Measurements from ENCODE around the gene LRIF1. TPM values are rescaled to one million over a fixed set of nuclear protein-coding genes. Genes with fewer than 3 reads are reported as not detected.

LRIF1 gene
- total RNA-seq, 1 experiment from 2014 or later = 8.5 TPM

DNA sequence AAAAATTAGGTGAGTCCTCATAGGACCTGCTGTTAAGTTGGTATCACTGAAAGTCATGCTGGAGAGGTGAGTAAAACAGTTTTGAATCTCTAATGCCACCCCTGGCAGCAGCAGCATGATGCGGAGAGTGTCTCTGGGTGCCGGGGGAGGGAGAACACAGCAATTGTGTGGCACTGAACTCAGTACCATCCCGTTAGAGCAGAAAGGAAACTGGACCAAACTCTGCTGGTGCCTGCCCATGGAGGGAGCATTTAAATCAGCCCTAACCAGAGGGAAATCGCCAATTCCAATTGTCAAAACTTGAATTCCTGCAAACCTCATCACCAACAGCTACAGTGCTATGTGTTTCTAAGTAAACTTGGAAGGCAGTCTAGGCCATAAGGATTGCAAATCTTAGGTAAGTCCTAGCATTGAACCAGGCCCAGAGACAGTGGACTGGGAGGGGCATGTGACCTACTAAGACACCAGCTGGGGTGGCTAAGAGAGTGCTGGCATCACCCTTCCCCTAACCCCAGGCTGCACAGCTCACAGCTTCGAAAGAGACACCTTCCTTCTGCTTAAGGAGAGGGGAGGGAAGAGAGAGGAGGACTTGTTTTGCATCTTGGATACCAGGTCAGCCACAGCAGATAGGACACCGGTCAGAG is 60.8 kb downstream of the LRIF1 start:
- no peaks in the 10 kb centered on the region for H3K9me3 Mint-ChIP-seq (ENCODE audit: unreplicated experiment)
- no peaks in the 10 kb centered on the region for H3K36me3 Mint-ChIP-seq (ENCODE audit: insufficient read depth, unreplicated experiment)
- no peak overlapping the region for H3K4me3 Mint-ChIP-seq (ENCODE audit: unreplicated experiment)
- peaks cover 10% of the 10 kb centered on the region for H3K4me1 Mint-ChIP-seq (ENCODE audit: insufficient read depth, unreplicated experiment)
- POLR2A ChIA-PET = interaction anchor here (0.6 kb wide), 1 partner anchor 966 kb away, joined by 3 read pairs; no protein-coding TSS in a partner anchor
- intact Hi-C loops (cut with micrococcal nuclease) = no loop called here
- H3K27me3 Mint-ChIP-seq (ENCODE audit: insufficient read depth, unreplicated experiment) = no peaks in the 10 kb centered on the region
- DNase-seq (ENCODE audit: unreplicated experiment) = no peak
- BruUV-seq (replicated peaks) = no TSS peak
- no peak overlapping the region for H3K27ac Mint-ChIP-seq (ENCODE audit: low read depth, unreplicated experiment)
- TF ChIP-seq CTCF (IDR thresholded peaks at IDR 0.05; ENCODE audit: unreplicated experiment) = no peak
- CTCF ChIA-PET = no interaction called here

GRCh38 chr1:110899458-110899843 is 64.3 kb downstream of the LRIF1 start:
- H3K9me3 Mint-ChIP-seq (ENCODE audit: unreplicated experiment) = no peaks in the 10 kb centered on the region
- H3K27ac Mint-ChIP-seq (ENCODE audit: low read depth, unreplicated experiment) = no peak overlapping the region
- intact Hi-C loops (cut with micrococcal nuclease) = no loop called here
- no peak overlapping the region for H3K4me3 Mint-ChIP-seq (ENCODE audit: unreplicated experiment)
- DNase-seq (ENCODE audit: unreplicated experiment) = no peak
- TF ChIP-seq CTCF (IDR thresholded peaks at IDR 0.05; ENCODE audit: unreplicated experiment) = no peak
- CTCF ChIA-PET = no interaction called here
- peaks cover 7% of the 10 kb centered on the region for H3K4me1 Mint-ChIP-seq (ENCODE audit: insufficient read depth, unreplicated experiment)
- no peaks in the 10 kb centered on the region for H3K27me3 Mint-ChIP-seq (ENCODE audit: insufficient read depth, unreplicated experiment)
- POLR2A ChIA-PET = no interaction called here
- BruUV-seq (replicated peaks) = no TSS peak
- H3K36me3 Mint-ChIP-seq (ENCODE audit: insufficient read depth, unreplicated experiment) = no peaks in the 10 kb centered on the region

DNA sequence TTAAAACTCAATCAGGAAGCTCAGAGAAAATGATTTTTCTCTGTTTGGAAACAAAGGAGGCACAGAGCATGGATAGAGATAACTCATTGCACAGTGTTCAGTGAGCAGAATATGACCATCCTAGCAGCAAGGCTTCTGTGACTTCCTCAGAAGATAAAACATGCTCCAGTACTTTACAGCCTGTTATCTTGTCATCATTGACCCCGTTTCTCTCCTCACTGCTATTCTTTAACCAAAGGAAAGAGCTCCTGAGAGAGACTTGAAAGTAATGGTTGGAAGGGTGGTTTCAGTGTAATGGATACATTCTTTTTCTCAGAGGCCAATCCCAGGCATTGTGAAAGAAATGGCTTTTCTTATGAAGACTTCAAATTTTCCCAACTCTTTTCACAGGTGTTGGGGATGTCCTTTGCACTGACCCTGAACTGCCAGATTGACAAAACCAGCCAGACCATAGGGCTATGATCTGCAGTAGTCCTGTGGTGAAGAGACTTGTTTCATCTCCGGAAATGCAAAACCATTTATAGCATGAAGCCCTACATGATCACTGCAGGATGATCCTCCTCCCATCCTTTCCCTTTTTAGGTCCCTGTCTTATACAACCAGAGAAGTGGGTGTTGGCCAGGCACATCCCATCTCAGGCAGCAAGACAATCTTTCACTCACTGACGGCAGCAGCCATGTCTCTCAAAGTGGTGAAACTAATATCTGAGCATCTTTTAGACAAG is 64.8 kb downstream of the LRIF1 start:
- Mint-ChIP-seq H3K36me3 (ENCODE audit: insufficient read depth, unreplicated experiment) (no peaks in the 10 kb centered on the region), H3K9me3 (ENCODE audit: unreplicated experiment) (no peaks in the 10 kb centered on the region), H3K4me1 (ENCODE audit: insufficient read depth, unreplicated experiment) (peaks cover 2% of the 10 kb centered on the region), H3K27me3 (ENCODE audit: insufficient read depth, unreplicated experiment) (no peaks in the 10 kb centered on the region), H3K4me3 (ENCODE audit: unreplicated experiment) (no peak overlapping the region), H3K27ac (ENCODE audit: low read depth, unreplicated experiment) (no peak overlapping the region)
- CTCF ChIA-PET = no interaction called here
- no TSS peak for BruUV-seq (replicated peaks)
- no peak for DNase-seq (ENCODE audit: unreplicated experiment)
- intact Hi-C loops (cut with micrococcal nuclease) = no loop called here
- TF ChIP-seq CTCF (IDR thresholded peaks at IDR 0.05; ENCODE audit: unreplicated experiment) = no peak
- POLR2A ChIA-PET = interaction anchor here (0.7 kb wide), 1 partner anchor 64 kb away, joined by 3 read pairs; no protein-coding TSS in a partner anchor

DNA sequence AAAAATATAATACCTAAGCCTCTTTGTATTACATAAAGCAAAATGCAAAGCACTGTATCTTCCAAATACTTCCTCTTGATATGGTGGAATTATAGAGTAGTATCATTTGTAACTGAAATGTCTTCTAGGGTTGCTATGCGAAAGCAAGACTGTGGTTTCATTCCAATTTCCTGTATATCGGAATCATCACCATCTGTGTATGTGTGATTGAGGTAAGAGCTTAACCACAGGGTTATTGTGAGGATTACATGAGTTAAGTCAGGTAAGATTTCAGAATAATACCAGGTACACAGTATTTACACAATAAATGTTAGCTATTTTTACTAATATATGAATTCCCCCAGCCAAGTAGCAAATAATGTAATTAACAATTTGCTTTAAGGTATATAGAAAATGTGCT is 66.0 kb downstream of the LRIF1 start:
- BruUV-seq (replicated peaks) = no TSS peak
- Mint-ChIP-seq H3K27me3 (ENCODE audit: insufficient read depth, unreplicated experiment) (peaks cover 10% of the 10 kb centered on the region), H3K36me3 (ENCODE audit: insufficient read depth, unreplicated experiment) (no peaks in the 10 kb centered on the region), H3K4me3 (ENCODE audit: unreplicated experiment) (no peak overlapping the region), H3K9me3 (ENCODE audit: unreplicated experiment) (no peaks in the 10 kb centered on the region), H3K4me1 (ENCODE audit: insufficient read depth, unreplicated experiment) (no peaks in the 10 kb centered on the region), H3K27ac (ENCODE audit: low read depth, unreplicated experiment) (no peak overlapping the region)
- no peak for DNase-seq (ENCODE audit: unreplicated experiment)
- intact Hi-C loops (cut with micrococcal nuclease) = no loop called here
- TF ChIP-seq CTCF (IDR thresholded peaks at IDR 0.05; ENCODE audit: unreplicated experiment) = no peak
- CTCF ChIA-PET = interaction anchor here (0.6 kb wide), 1 partner anchor 451 kb away, joined by 3 read pairs; no protein-coding TSS in a partner anchor
- POLR2A ChIA-PET = interaction anchor here (0.6 kb wide), 1 partner anchor 220 kb away, joined by 3 read pairs; no protein-coding TSS in a partner anchor

Other genes with a start within 250 kb of the LRIF1 start
- not detected in 2 replicates for gene CD53, start 90.8 kb downstream of the LRIF1 start, total RNA-seq (2022)
- 30.5 and 32.1 TPM in 2 replicates for gene DRAM2, start 176.2 kb upstream of the LRIF1 start, total RNA-seq (2022)
- gene CEPT1, start 176.3 kb upstream of the LRIF1 start, total RNA-seq (2022) = 43.1 and 45.0 TPM in 2 replicates
- gene DENND2D, start 236.7 kb upstream of the LRIF1 start, total RNA-seq (2022) = 3.9 and 6.0 TPM in 2 replicates